K562 (cell line): ENCODE results near the gene TEX261. TPM values are rescaled to one million over a fixed set of nuclear protein-coding genes. Genes with fewer than 3 reads are reported as not detected.
A peak's percentile ranks its signal among the peaks of the same experiment; 100 is the strongest.

Experiments used
- ADNP ChIP-seq: fragments of 200-800 bp; sonication (Bioruptor generic); IDR thresholded peaks from 2 replicates; pipeline ENCODE4 v1.6.1; 2016; ENCODE audit warnings: missing genetic modification characterization, missing compliant biosample characterization
- ARNT ChIP-seq, 2 experiments: fragments of 450-650 bp; IDR thresholded peaks; 2 replicates each; pipeline ENCODE4 v1.6.1; 2016; ENCODE audit warnings: mild to moderate bottlenecking in 1 of 2
- BDP1 ChIP-seq: IDR thresholded peaks from 3 replicates; pipeline ENCODE4 v1.6.1; 2011; ENCODE audit not compliant: insufficient read length, insufficient read depth
- BHLHE40 ChIP-seq: IDR thresholded peaks from 2 replicates; pipeline ENCODE4 v1.6.1; 2011; ENCODE audit warnings: low read length, improper control_type of control experiment
- CHD1 ChIP-seq: fragments of 200-600 bp; sonication (generic); IDR thresholded peaks from one replicate; pipeline ENCODE4 v1.6.1; 2012; ENCODE audit warnings: mild to moderate bottlenecking, moderate library complexity, low read length, inconsistent platforms
- FOXJ2 ChIP-seq: fragments of 200-800 bp; sonication (Bioruptor generic); IDR thresholded peaks from 2 replicates; pipeline ENCODE4 v1.6.1; 2016; ENCODE audit warnings: missing genetic modification characterization, missing compliant biosample characterization
- L3MBTL2 ChIP-seq: fragments of 450-650 bp; IDR thresholded peaks from 2 replicates; pipeline ENCODE4 v1.6.1; 2016; ENCODE audit warnings: mild to moderate bottlenecking, moderate library complexity
- MAFG ChIP-seq: fragments of 450-650 bp; conservative IDR thresholded peaks from 2 replicates; pipeline ENCODE4 v1.6.1; 2016; ENCODE audit warnings: missing genetic modification characterization, missing compliant biosample characterization
- MECOM ChIP-seq: fragments of 250-450 bp; sonication (Bioruptor Pico); IDR thresholded peaks from 2 replicates; pipeline ENCODE4 v1.8.0; 2022; ENCODE audit warnings: inconsistent platforms
- NCOA1 ChIP-seq: fragments of 450-650 bp; IDR thresholded peaks from 2 replicates; pipeline ENCODE4 v1.6.1; 2016; ENCODE audit warnings: low read depth
- PCBP1 ChIP-seq: fragments of 200-400 bp; formaldehyde crosslinking; IDR thresholded peaks from 2 replicates; pipeline ENCODE4 v1.6.1; 2018; ENCODE audit warnings: mild to moderate bottlenecking, low read depth, low read length; ENCODE audit not compliant: poor library complexity, severe bottlenecking
- PHB ChIP-seq: fragments of 250-450 bp; sonication (Bioruptor Pico); IDR thresholded peaks from 2 replicates; pipeline ENCODE4 v1.5.0; 2021
- RB1 ChIP-seq: fragments of 450-650 bp; IDR thresholded peaks from 2 replicates; pipeline ENCODE4 v1.6.1; 2017; ENCODE audit warnings: low read depth, mild to moderate bottlenecking
- RBBP5 ChIP-seq: fragments of 200-600 bp; sonication (generic); IDR thresholded peaks from 2 replicates; pipeline ENCODE4 v1.6.1; 2012; ENCODE audit warnings: borderline replicate concordance, mild to moderate bottlenecking, low read length, control low read depth, inconsistent platforms; ENCODE audit not compliant: insufficient read depth, poor library complexity, severe bottlenecking
- SLC30A9 ChIP-seq: fragments of 250-450 bp; sonication (Bioruptor Pico); IDR thresholded peaks from 2 replicates; pipeline ENCODE4 v1.8.0; 2022; ENCODE audit warnings: mild to moderate bottlenecking, moderate library complexity
- SMAD3 ChIP-seq: fragments of 450-650 bp; formaldehyde crosslinking; conservative IDR thresholded peaks from 2 replicates; pipeline ENCODE4 v1.4.0; 2020; ENCODE audit warnings: mild to moderate bottlenecking
- SMARCE1 ChIP-seq: fragments of 450-650 bp; IDR thresholded peaks from 2 replicates; pipeline ENCODE4 v1.7.1; 2016; ENCODE audit warnings: mild to moderate bottlenecking
- SNIP1 ChIP-seq: fragments of 450-650 bp; IDR thresholded peaks from 2 replicates; pipeline ENCODE4 v1.7.1; 2017; ENCODE audit warnings: low read depth, mild to moderate bottlenecking
- SPI1 ChIP-seq: IDR thresholded peaks from 2 replicates; pipeline ENCODE4 v1.6.1; 2011; ENCODE audit warnings: low read depth, low read length, control low read depth, borderline replicate concordance
- TAL1 ChIP-seq: fragments of 450-650 bp; IDR thresholded peaks from 2 replicates; pipeline ENCODE4 v1.6.1; 2016; ENCODE audit warnings: mild to moderate bottlenecking
- TBP ChIP-seq: optimal IDR thresholded peaks from 2 replicates; pipeline ENCODE3; 2011; ENCODE audit warnings: low read depth, low read length, improper control_type of control experiment
- TSC22D4 ChIP-seq: fragments of 450-650 bp; IDR thresholded peaks from 2 replicates; pipeline ENCODE4 v1.6.1; 2016; ENCODE audit warnings: missing genetic modification characterization, missing biosample characterization, control low read depth
- ZNF197 ChIP-seq: fragments of 200-800 bp; sonication (Bioruptor generic); IDR thresholded peaks from 2 replicates; pipeline ENCODE4 v1.6.1; 2016; ENCODE audit warnings: low read depth, missing genetic modification characterization, missing compliant biosample characterization
- polyA plus RNA-seq, 8 experiments: library from polyadenylated mRNA; depleted of rRNA in 4 of 8; stranded (reverse) in 5 of 8; unstranded in 3 of 8; fragments of >200 nt; fragmentation: Nextera tagmentation in 2 of 8; fragmentation: Illumina TruSeq in 1 of 8; extraction: Ambion mirVana in 2 of 8; extraction: Trizol in 1 of 8; gene quantifications; 2 replicates each; pipeline versions ENCODE4 v1.2.1 to v1.2.3, GENCODE V29; 2011 to 2014; ENCODE audit warnings: inconsistent platforms in 1 of 8, missing spikeins in 1 of 8
- total RNA-seq, 7 experiments: library from RNA; depleted of rRNA in 6 of 7; stranded (reverse); fragments of >200 nt in 6 of 7; fragmentation: Illumina TruSeq in 2 of 7; extraction: Trizol in 2 of 7; gene quantifications; 2 replicates each; pipeline versions ENCODE4 v1.2.1 to v1.2.3, GENCODE V29; 2011 to 2021; ENCODE audit warnings: low replicate concordance in 1 of 7
- TF ChIP-seq, protein P1 (sequence below): sonication (generic); formaldehyde crosslinking; IDR thresholded peaks from 2 replicates; pipeline ENCODE4 v1.8.0; 2023; ENCODE audit warnings: mild to moderate bottlenecking, missing genetic modification reagents
- TF ChIP-seq, protein P2 (sequence below), 2 experiments: IDR thresholded peaks; 2 replicates each; pipeline ENCODE4 v1.6.1; 2012; ENCODE audit warnings: improper control_type of control experiment in 2 of 2, low read depth in 2 of 2, low read length in 2 of 2, borderline replicate concordance in 1 of 2
- TF ChIP-seq, protein P3 (sequence below): sonication (generic); formaldehyde crosslinking; IDR thresholded peaks from 2 replicates; pipeline ENCODE4 v1.8.0; 2022; ENCODE audit warnings: mild to moderate bottlenecking, missing genetic modification reagents

The TEX261 gene
- total and polyA plus RNA-seq, 9 of the 15 experiments (the other 6 are each of a cell fraction or from before 2014, with no cell fraction given), result 11.9 to 110 (median 51.9) TPM

DNA sequence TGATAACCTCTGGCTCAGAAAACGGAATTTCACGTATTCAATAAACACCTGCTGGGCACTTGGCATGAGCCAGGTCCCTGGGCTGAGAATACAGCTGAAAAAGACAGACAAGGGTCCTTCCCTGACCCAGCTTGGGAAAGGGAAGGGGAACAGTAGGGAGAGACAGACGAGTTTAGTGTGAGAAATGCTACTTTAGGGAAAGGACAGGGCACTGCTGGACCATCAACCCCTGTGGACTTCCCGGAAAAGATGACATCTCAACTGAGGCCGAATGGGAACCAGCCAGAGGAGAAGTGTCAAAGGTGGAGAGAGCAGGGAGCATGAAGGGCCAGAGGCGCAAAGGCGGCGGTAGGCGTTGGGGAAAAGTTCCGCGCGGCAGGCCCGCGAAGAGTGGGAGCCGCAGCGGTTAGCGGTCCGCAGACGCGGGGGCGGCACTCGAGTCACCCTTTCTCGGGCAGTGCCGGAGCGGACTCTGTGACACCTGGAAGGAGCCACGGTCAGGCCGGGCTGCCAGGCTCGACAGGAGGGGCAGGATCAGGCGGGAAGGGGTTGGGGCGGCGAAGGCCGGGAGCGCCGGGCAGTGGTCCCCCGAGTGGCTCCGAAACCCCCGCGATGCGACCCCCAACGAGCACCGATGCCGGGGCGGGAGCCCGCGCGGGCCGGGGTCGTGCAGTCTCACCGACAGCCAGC lies 519 bp downstream of the TEX261 start (continued):
- TF ChIP-seq L3MBTL2 (peak; percentile 5; the same call in 1 of the 2 replicates), TAL1 (no peak), SPI1 (0 out of 2 replicates have a peak, but pooled peaks have one; percentile 7), BDP1 (no peak), MECOM (CRISPR knock-in tag) (no peak), TBP (no peak), PCBP1 (no peak), BHLHE40 (0 out of 2 replicates have a peak, but pooled peaks have one; percentile 36), CHD1 (peak; percentile 28), ARNT (IDR thresholded peaks at IDR 0.05) (no peak), ZNF197 (CRISPR knock-in tag) (no peak), TSC22D4 (no peak), RBBP5 (peak; percentile 77), SMARCE1 (0 out of 2 replicates have a peak, but pooled peaks have one; percentile 30), SLC30A9 (CRISPR knock-in tag) (no peak), SNIP1 (no peak), ADNP (tag) (no peak), SMAD3 (CRISPR knock-in tag) (no peak), NCOA1 (peak; percentile 33; the same call in 1 of the 2 replicates), MAFG (tag) (no peak), FOXJ2 (tag) (no peak), RB1 (no peak), PHB (CRISPR knock-in tag) (no peak)
- TF ChIP-seq, protein P1, sequence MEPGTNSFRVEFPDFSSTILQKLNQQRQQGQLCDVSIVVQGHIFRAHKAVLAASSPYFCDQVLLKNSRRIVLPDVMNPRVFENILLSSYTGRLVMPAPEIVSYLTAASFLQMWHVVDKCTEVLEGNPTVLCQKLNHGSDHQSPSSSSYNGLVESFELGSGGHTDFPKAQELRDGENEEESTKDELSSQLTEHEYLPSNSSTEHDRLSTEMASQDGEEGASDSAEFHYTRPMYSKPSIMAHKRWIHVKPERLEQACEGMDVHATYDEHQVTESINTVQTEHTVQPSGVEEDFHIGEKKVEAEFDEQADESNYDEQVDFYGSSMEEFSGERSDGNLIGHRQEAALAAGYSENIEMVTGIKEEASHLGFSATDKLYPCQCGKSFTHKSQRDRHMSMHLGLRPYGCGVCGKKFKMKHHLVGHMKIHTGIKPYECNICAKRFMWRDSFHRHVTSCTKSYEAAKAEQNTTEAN (CRISPR knock-in tag), result no peak
- TF ChIP-seq, protein P2, sequence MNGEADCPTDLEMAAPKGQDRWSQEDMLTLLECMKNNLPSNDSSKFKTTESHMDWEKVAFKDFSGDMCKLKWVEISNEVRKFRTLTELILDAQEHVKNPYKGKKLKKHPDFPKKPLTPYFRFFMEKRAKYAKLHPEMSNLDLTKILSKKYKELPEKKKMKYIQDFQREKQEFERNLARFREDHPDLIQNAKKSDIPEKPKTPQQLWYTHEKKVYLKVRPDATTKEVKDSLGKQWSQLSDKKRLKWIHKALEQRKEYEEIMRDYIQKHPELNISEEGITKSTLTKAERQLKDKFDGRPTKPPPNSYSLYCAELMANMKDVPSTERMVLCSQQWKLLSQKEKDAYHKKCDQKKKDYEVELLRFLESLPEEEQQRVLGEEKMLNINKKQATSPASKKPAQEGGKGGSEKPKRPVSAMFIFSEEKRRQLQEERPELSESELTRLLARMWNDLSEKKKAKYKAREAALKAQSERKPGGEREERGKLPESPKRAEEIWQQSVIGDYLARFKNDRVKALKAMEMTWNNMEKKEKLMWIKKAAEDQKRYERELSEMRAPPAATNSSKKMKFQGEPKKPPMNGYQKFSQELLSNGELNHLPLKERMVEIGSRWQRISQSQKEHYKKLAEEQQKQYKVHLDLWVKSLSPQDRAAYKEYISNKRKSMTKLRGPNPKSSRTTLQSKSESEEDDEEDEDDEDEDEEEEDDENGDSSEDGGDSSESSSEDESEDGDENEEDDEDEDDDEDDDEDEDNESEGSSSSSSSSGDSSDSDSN (IDR thresholded peaks at IDR 0.05; ENCODE audit: borderline replicate concordance in 1 of 2, low read depth in 2 of 2, low read length in 2 of 2), result peak in 1 of 2 experiments; percentile 68; a peak in 1 of 4 replicates
- TF ChIP-seq, protein P3, sequence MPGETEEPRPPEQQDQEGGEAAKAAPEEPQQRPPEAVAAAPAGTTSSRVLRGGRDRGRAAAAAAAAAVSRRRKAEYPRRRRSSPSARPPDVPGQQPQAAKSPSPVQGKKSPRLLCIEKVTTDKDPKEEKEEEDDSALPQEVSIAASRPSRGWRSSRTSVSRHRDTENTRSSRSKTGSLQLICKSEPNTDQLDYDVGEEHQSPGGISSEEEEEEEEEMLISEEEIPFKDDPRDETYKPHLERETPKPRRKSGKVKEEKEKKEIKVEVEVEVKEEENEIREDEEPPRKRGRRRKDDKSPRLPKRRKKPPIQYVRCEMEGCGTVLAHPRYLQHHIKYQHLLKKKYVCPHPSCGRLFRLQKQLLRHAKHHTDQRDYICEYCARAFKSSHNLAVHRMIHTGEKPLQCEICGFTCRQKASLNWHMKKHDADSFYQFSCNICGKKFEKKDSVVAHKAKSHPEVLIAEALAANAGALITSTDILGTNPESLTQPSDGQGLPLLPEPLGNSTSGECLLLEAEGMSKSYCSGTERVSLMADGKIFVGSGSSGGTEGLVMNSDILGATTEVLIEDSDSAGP (CRISPR knock-in tag), result no peak
